OCI-M2 (cell line): Measurements from ENCODE around the gene PRICKLE3.

Experiments used
- DNase-seq: peaks from one replicate; lab custom pipeline; 2025; ENCODE audit not compliant: unreplicated experiment; lab: John Stamatoyannopoulos, UW

PRICKLE3 gene

GRCh38 chrX:49206543-49206942 lies 20.4 kb upstream of the PRICKLE3 start:
- no peak for DNase-seq

GRCh38 chrX:49205443-49205842 lies 19.3 kb upstream of the PRICKLE3 start:
- DNase-seq: no peak

- DNase-seq: no peak
These were observed 18.5 kb upstream of the PRICKLE3 start for GRCh38 chrX:49204709-49205108.

- no peak for DNase-seq
These were observed 17.8 kb upstream of the PRICKLE3 start for GRCh38 chrX:49204017-49204416.

- DNase-seq: no peak
These were observed 17.4 kb upstream of the PRICKLE3 start for GRCh38 chrX:49203536-49203935.

GRCh38 chrX:49202022-49202421 lies 15.8 kb upstream of the PRICKLE3 start:
- DNase-seq: no peak

GRCh38 chrX:49199906-49200771 lies 14.0 kb upstream of the PRICKLE3 start, which contains the start of gene SYP:
Gene SYP (minus strand): TSS chrX:49200193. CDS start chrX:49200186, 7 bp downstream.
- peak; percentile 79 for DNase-seq

- no peak for DNase-seq
These were observed 13.1 kb upstream of the PRICKLE3 start for GRCh38 chrX:49199315-49199595.

GRCh38 chrX:49198540-49199314 lies 12.6 kb upstream of the PRICKLE3 start:
- no peak for DNase-seq

- DNase-seq: no peak
These were observed 11.4 kb upstream of the PRICKLE3 start for GRCh38 chrX:49197543-49198087.

GRCh38 chrX:49193542-49193964 lies 7.4 kb upstream of the PRICKLE3 start:
- no peak for DNase-seq

GRCh38 chrX:49192722-49193328 lies 6.7 kb upstream of the PRICKLE3 start:
- DNase-seq: no peak

- no peak for DNase-seq
These were observed 5.4 kb upstream of the PRICKLE3 start for GRCh38 chrX:49191574-49192011.

GRCh38 chrX:49190821-49191573 lies 4.8 kb upstream of the PRICKLE3 start:
- peak; percentile 97 for DNase-seq

GRCh38 chrX:49189606-49190005 lies 3.4 kb upstream of the PRICKLE3 start:
- DNase-seq: no peak

GRCh38 chrX:49188468-49189076 lies 2.4 kb upstream of the PRICKLE3 start:
- DNase-seq: no peak

GRCh38 chrX:49187526-49187925 lies 1.4 kb upstream of the PRICKLE3 start:
- no peak for DNase-seq

GRCh38 chrX:49187028-49187394 lies 838 bp upstream of the PRICKLE3 start:
- no peak for DNase-seq

GRCh38 chrX:49184294-49185281 lies 1.6 kb downstream of the PRICKLE3 start:
- no peak for DNase-seq
